Measurements from ENCODE around the gene DUSP23. TPM values are rescaled to one million over a fixed set of nuclear protein-coding genes. Genes with fewer than 3 reads are reported as not detected.
A peak's percentile ranks its signal among the peaks of the same experiment; 100 is the strongest.

Gene DUSP23
- total RNA-seq, 2 experiments from 2014 or later: 33.5 to 36.0 TPM

GRCh38 chr1:159800177-159800930 is 19.6 kb downstream of the DUSP23 start:
- peaks cover 14% of the 10 kb centered on the region for H3K4me1 Mint-ChIP-seq
- DNase-seq: peak; percentile 21
- no peak overlapping the region for H3K27ac Mint-ChIP-seq
- H3K9me3 Mint-ChIP-seq: no peaks in the 10 kb centered on the region
- no peaks in the 10 kb centered on the region for H3K36me3 Mint-ChIP-seq
- H3K27me3 Mint-ChIP-seq: no peaks in the 10 kb centered on the region
- no peak overlapping the region for H3K4me3 Mint-ChIP-seq

- no peaks in the 10 kb centered on the region for H3K9me3 Mint-ChIP-seq
- H3K27me3 Mint-ChIP-seq: no peaks in the 10 kb centered on the region
- H3K36me3 Mint-ChIP-seq: peaks cover 2% of the 10 kb centered on the region
- peaks cover 14% of the 10 kb centered on the region for H3K4me1 Mint-ChIP-seq
- H3K4me3 Mint-ChIP-seq: no peak within 1 kb of the TSS
- H3K27ac Mint-ChIP-seq: no peak within 1 kb of the TSS
- no peak for DNase-seq
Measured at GRCh38 chr1:159802111-159802510, 21.3 kb downstream of the DUSP23 start, which contains the start of gene FCRL6. Gene FCRL6, plus strand, starts transcription at chr1:159802360. Its CDS starts 65 bp downstream, at chr1:159802425.

- Mint-ChIP-seq H3K27me3 (no peaks in the 10 kb centered on the region), H3K27ac (no peak overlapping the region), H3K9me3 (no peaks in the 10 kb centered on the region), H3K36me3 (peaks cover 2% of the 10 kb centered on the region), H3K4me1 (peaks cover 14% of the 10 kb centered on the region), H3K4me3 (no peak overlapping the region)
- no peak for DNase-seq
Measured at GRCh38 chr1:159803956-159804689, 23.4 kb downstream of the DUSP23 start.

GRCh38 chr1:159804924-159805323 is 24.2 kb downstream of the DUSP23 start:
- Mint-ChIP-seq H3K4me1 (peaks cover 12% of the 10 kb centered on the region), H3K36me3 (peaks cover 2% of the 10 kb centered on the region), H3K4me3 (no peak overlapping the region), H3K27me3 (no peaks in the 10 kb centered on the region), H3K27ac (no peak overlapping the region), H3K9me3 (no peaks in the 10 kb centered on the region)
- DNase-seq: no peak

- Mint-ChIP-seq H3K4me3 (no peak overlapping the region), H3K27ac (no peak overlapping the region), H3K9me3 (no peaks in the 10 kb centered on the region), H3K27me3 (peaks cover 3% of the 10 kb centered on the region), H3K4me1 (peaks cover 27% of the 10 kb centered on the region), H3K36me3 (no peaks in the 10 kb centered on the region)
- DNase-seq: no peak
Measured at GRCh38 chr1:159815926-159816325, 35.2 kb downstream of the DUSP23 start.

- peak overlapping the region; percentile 2 for H3K27ac Mint-ChIP-seq
- no peak overlapping the region for H3K4me3 Mint-ChIP-seq
- peaks cover 28% of the 10 kb centered on the region for H3K4me1 Mint-ChIP-seq
- peaks cover 3% of the 10 kb centered on the region for H3K27me3 Mint-ChIP-seq
- H3K36me3 Mint-ChIP-seq: no peaks in the 10 kb centered on the region
- DNase-seq: no peak
- H3K9me3 Mint-ChIP-seq: no peaks in the 10 kb centered on the region
Measured at GRCh38 chr1:159817276-159818041, 36.7 kb downstream of the DUSP23 start.

- Mint-ChIP-seq H3K4me1 (peaks cover 49% of the 10 kb centered on the region), H3K9me3 (peaks cover 2% of the 10 kb centered on the region), H3K4me3 (no peak overlapping the region), H3K36me3 (peaks cover 3% of the 10 kb centered on the region), H3K27ac (no peak overlapping the region), H3K27me3 (peaks cover 3% of the 10 kb centered on the region)
- DNase-seq: no peak
Measured at GRCh38 chr1:159821171-159821867, 40.6 kb downstream of the DUSP23 start.

- Mint-ChIP-seq H3K27me3 (no peaks in the 10 kb centered on the region), H3K9me3 (peaks cover 11% of the 10 kb centered on the region), H3K4me1 (peaks cover 57% of the 10 kb centered on the region), H3K27ac (no peak overlapping the region), H3K4me3 (no peak overlapping the region), H3K36me3 (peaks cover 18% of the 10 kb centered on the region)
- DNase-seq: no peak
Measured at GRCh38 chr1:159823406-159823805, 42.6 kb downstream of the DUSP23 start.

- no peak for DNase-seq
- Mint-ChIP-seq H3K27ac (peak overlapping the region; percentile 87), H3K36me3 (peaks cover 21% of the 10 kb centered on the region), H3K4me1 (peaks cover 51% of the 10 kb centered on the region), H3K4me3 (no peak overlapping the region), H3K9me3 (peaks cover 13% of the 10 kb centered on the region), H3K27me3 (no peaks in the 10 kb centered on the region)
Measured at GRCh38 chr1:159825564-159825963, 44.8 kb downstream of the DUSP23 start.

GRCh38 chr1:159826441-159827101 is 45.8 kb downstream of the DUSP23 start, which contains the start of gene SLAMF8:
Gene SLAMF8, plus strand, starts transcription at chr1:159826873. Its CDS starts 26 bp downstream, at chr1:159826899.
- peaks cover 21% of the 10 kb centered on the region for H3K36me3 Mint-ChIP-seq
- peak within 1 kb of the TSS; percentile 87 for H3K27ac Mint-ChIP-seq
- DNase-seq: peak; percentile 69
- H3K9me3 Mint-ChIP-seq: peaks cover 13% of the 10 kb centered on the region
- H3K4me1 Mint-ChIP-seq: peaks cover 51% of the 10 kb centered on the region
- no peaks in the 10 kb centered on the region for H3K27me3 Mint-ChIP-seq
- peak within 1 kb of the TSS; percentile 35 for H3K4me3 Mint-ChIP-seq

- peak overlapping the region; percentile 35 for H3K4me3 Mint-ChIP-seq
- peak overlapping the region; percentile 87 for H3K27ac Mint-ChIP-seq
- H3K9me3 Mint-ChIP-seq: peaks cover 13% of the 10 kb centered on the region
- H3K27me3 Mint-ChIP-seq: no peaks in the 10 kb centered on the region
- peaks cover 51% of the 10 kb centered on the region for H3K4me1 Mint-ChIP-seq
- no peak for DNase-seq
- peaks cover 21% of the 10 kb centered on the region for H3K36me3 Mint-ChIP-seq
Measured at GRCh38 chr1:159827102-159827490, 46.3 kb downstream of the DUSP23 start.

GRCh38 chr1:159827549-159827948 is 46.8 kb downstream of the DUSP23 start:
- Mint-ChIP-seq H3K4me1 (peaks cover 50% of the 10 kb centered on the region), H3K9me3 (peaks cover 13% of the 10 kb centered on the region), H3K27me3 (no peaks in the 10 kb centered on the region), H3K36me3 (peaks cover 21% of the 10 kb centered on the region), H3K27ac (peak overlapping the region; percentile 87), H3K4me3 (peak overlapping the region; percentile 35)
- DNase-seq: no peak

GRCh38 chr1:159828176-159828575 is 47.4 kb downstream of the DUSP23 start:
- H3K9me3 Mint-ChIP-seq: peaks cover 13% of the 10 kb centered on the region
- H3K4me3 Mint-ChIP-seq: no peak overlapping the region
- H3K27ac Mint-ChIP-seq: peak overlapping the region; percentile 1
- DNase-seq: no peak
- peaks cover 50% of the 10 kb centered on the region for H3K4me1 Mint-ChIP-seq
- peaks cover 21% of the 10 kb centered on the region for H3K36me3 Mint-ChIP-seq
- no peaks in the 10 kb centered on the region for H3K27me3 Mint-ChIP-seq
